Activated CD4-positive, alpha-beta T cell treated with anti-CD3 and anti-CD28 coated beads for 48 hours (primary cell): Measurements from ENCODE around the gene STARD13.

Experiments used
- DNase-seq: peaks from one replicate; pipeline ENCODE4 v3.0.0-alpha.2; 2020

STARD13 gene

GRCh38 chr13:33303855-33304597, 18.5 kb upstream of the STARD13 start:
- DNase-seq, result no peak

- no peak for DNase-seq
Observed at GRCh38 chr13:33299626-33300025, 14.1 kb upstream of the STARD13 start.

- DNase-seq, result no peak
Observed at GRCh38 chr13:33296793-33297425, 11.4 kb upstream of the STARD13 start.

- no peak for DNase-seq
Observed at GRCh38 chr13:33292712-33293111, 7.2 kb upstream of the STARD13 start.

- no peak for DNase-seq
Observed at GRCh38 chr13:33290421-33290965, 4.9 kb upstream of the STARD13 start.

GRCh38 chr13:33289966-33290365, 4.4 kb upstream of the STARD13 start:
- DNase-seq, result no peak

- no peak for DNase-seq
Observed at GRCh38 chr13:33287142-33287882, 1.8 kb upstream of the STARD13 start.

GRCh38 chr13:33286128-33286527, 573 bp upstream of the STARD13 start:
- DNase-seq, result no peak

- DNase-seq, result no peak
Observed at GRCh38 chr13:33284916-33285315, 639 bp downstream of the STARD13 start.

GRCh38 chr13:33284031-33284430, 1.5 kb downstream of the STARD13 start:
- DNase-seq, result no peak

GRCh38 chr13:33283195-33283911, 2.2 kb downstream of the STARD13 start:
- no peak for DNase-seq

- DNase-seq, result no peak
Observed at GRCh38 chr13:33281951-33282595, 3.5 kb downstream of the STARD13 start.

GRCh38 chr13:33280923-33281322, 4.6 kb downstream of the STARD13 start:
- DNase-seq, result no peak

GRCh38 chr13:33280279-33280905, 5.2 kb downstream of the STARD13 start:
- no peak for DNase-seq

GRCh38 chr13:33279414-33280278, 5.9 kb downstream of the STARD13 start:
- DNase-seq, result no peak

- no peak for DNase-seq
Observed at GRCh38 chr13:33278913-33279312, 6.6 kb downstream of the STARD13 start.

- no peak for DNase-seq
Observed at GRCh38 chr13:33277946-33278345, 7.6 kb downstream of the STARD13 start.

- DNase-seq, result no peak
Observed at GRCh38 chr13:33277037-33277740, 8.4 kb downstream of the STARD13 start.

- no peak for DNase-seq
Observed at GRCh38 chr13:33276570-33276969, 9.0 kb downstream of the STARD13 start.

GRCh38 chr13:33275916-33276315, 9.6 kb downstream of the STARD13 start:
- no peak for DNase-seq
